GM12878 (cell line): ENCODE data around the gene MFAP4. TPM values are rescaled to one million over a fixed set of nuclear protein-coding genes. Genes with fewer than 3 reads are reported as not detected.

ENCODE experiments used
- ATAC-seq: fragments of 200-7000 bp; cut with Tn5 transposase; 3 replicates; pipeline ENCODE4 v1.9.1; 2020; ENCODE audit warnings: mild to moderate bottlenecking, moderate library complexity
- BruUV-seq: library from RNA; stranded (reverse); fragments of 400-500 nt; replicated peaks from 2 replicates; lab custom pipeline; 2021; lab: Mats Ljungman, UMichigan
- CTCF ChIA-PET: fragments of 300-600 bp; sonication (Branson Sonifier 250); formaldehyde crosslinking; extraction: SDS; loops from one replicate; lab custom pipeline; 2021; ENCODE audit warnings: inconsistent platforms; lab: Yijun Ruan, JAX
- POLR2A ChIA-PET: fragments of 350-600 bp; formaldehyde crosslinking; extraction: SDS; loops from one replicate; lab custom pipeline; 2021; ENCODE audit warnings: inconsistent platforms; lab: Charles Lee
- RAD21 ChIA-PET: fragments of 300-600 bp; sonication (Branson Sonifier 250); formaldehyde crosslinking; loops from one replicate; lab custom pipeline; 2023; ENCODE audit warnings: antibody characterized with exemption; ENCODE audit not compliant: unreplicated experiment; lab: Charles Lee
- SMC1A ChIA-PET: fragments of 300-600 bp; sonication (Branson Sonifier 250); formaldehyde crosslinking; loops from one replicate; lab custom pipeline; 2023; ENCODE audit not compliant: unreplicated experiment, uncharacterized antibody; lab: Charles Lee
- DNase-seq: peaks from one replicate; pipeline ENCODE4 v3.0.0-alpha.2; 2011; ENCODE audit warnings: low read depth, low spot score
- FAIRE-seq: peaks from 3 replicates; lab custom pipeline; 2011; peaks lifted over from hg19 to GRCh38; lab: Jason Lieb, UNC
- H2AFZ ChIP-seq: 2 replicates; pipeline ENCODE4 v1.6.0; 2011; ENCODE audit warnings: low read depth, low read length, control low read depth; ENCODE audit not compliant: control insufficient read depth
- H3K27ac ChIP-seq: 2 replicates; pipeline ENCODE4 v1.5.1; 2011; ENCODE audit warnings: control low read depth; ENCODE audit not compliant: control insufficient read depth, insufficient read depth
- H3K27me3 ChIP-seq, 2 experiments: replicated peaks in 1 of 2; 2 replicates each; pipeline versions ENCODE4 v1.6.0 to v1.6.1; 2011; ENCODE audit warnings: low read length in 1 of 2; ENCODE audit not compliant: control insufficient read depth in 2 of 2, insufficient read depth in 2 of 2
- H3K36me3 ChIP-seq, 2 experiments: 2 replicates each; pipeline ENCODE4 v1.5.1; 2011; ENCODE audit warnings: low read length in 1 of 2; ENCODE audit not compliant: control insufficient read depth in 2 of 2, insufficient read depth in 2 of 2
- H3K4me1 ChIP-seq: 2 replicates; pipeline ENCODE4 v1.6.1; 2011; ENCODE audit warnings: mild to moderate bottlenecking, low read length, moderate library complexity, mixed read lengths; ENCODE audit not compliant: control insufficient read depth, insufficient read depth
- H3K4me2 ChIP-seq: 2 replicates; pipeline ENCODE4 v1.6.0; 2011; ENCODE audit warnings: control low read depth; ENCODE audit not compliant: control insufficient read depth, insufficient read depth
- H3K4me3 ChIP-seq: fragments of 200-600 bp; sonication (generic); 2 replicates; pipeline ENCODE4 v1.5.1; 2016
- H3K79me2 ChIP-seq: 2 replicates; pipeline ENCODE4 v1.6.0; 2011; ENCODE audit warnings: low read length; ENCODE audit not compliant: control insufficient read depth, insufficient read depth
- H3K9ac ChIP-seq: 2 replicates; pipeline ENCODE4 v1.8.0; 2011; ENCODE audit warnings: low read length, control low read depth, mixed read lengths; ENCODE audit not compliant: control insufficient read depth, insufficient read depth
- H3K9me3 ChIP-seq: replicated peaks from 3 replicates; pipeline ENCODE4 v1.5.1; 2011; ENCODE audit warnings: mild to moderate bottlenecking, low read length; ENCODE audit not compliant: control insufficient read depth, insufficient read depth
- H4K20me1 ChIP-seq: 2 replicates; pipeline ENCODE4 v1.6.0; 2011; ENCODE audit not compliant: control insufficient read depth, insufficient read depth
- FOXM1 ChIP-seq: IDR thresholded peaks from 2 replicates; pipeline ENCODE4 v1.6.1; 2012; ENCODE audit warnings: low read depth, mild to moderate bottlenecking, inconsistent platforms, low read length, moderate library complexity
- IKZF2 ChIP-seq, 2 experiments: fragments of 450-650 bp; IDR thresholded peaks; 2 replicates each; pipeline ENCODE4 v1.6.1; 2017; ENCODE audit warnings: mild to moderate bottlenecking in 2 of 2, moderate library complexity in 2 of 2
- NR2C2 ChIP-seq: IDR thresholded peaks from 2 replicates; pipeline ENCODE4 v1.6.1; 2011; ENCODE audit warnings: borderline replicate concordance, low read depth; ENCODE audit not compliant: control insufficient read depth, insufficient read length
- POLR2AphosphoS2 ChIP-seq: IDR thresholded peaks from 2 replicates; pipeline ENCODE4 v1.6.1; 2011; ENCODE audit warnings: low read depth, mild to moderate bottlenecking, low read length, improper control_type of control experiment, moderate library complexity
- RB1 ChIP-seq: fragments of 450-650 bp; formaldehyde crosslinking; IDR thresholded peaks from 2 replicates; pipeline ENCODE4 v1.6.1; 2017; ENCODE audit warnings: mild to moderate bottlenecking, borderline replicate concordance
- TBL1XR1 ChIP-seq: IDR thresholded peaks from 2 replicates; pipeline ENCODE4 v1.6.1; 2012; ENCODE audit warnings: low read depth, low read length, improper control_type of control experiment
- ZZZ3 ChIP-seq: IDR thresholded peaks from 2 replicates; pipeline ENCODE4 v1.6.1; 2011; ENCODE audit warnings: low read depth; ENCODE audit not compliant: control insufficient read depth, insufficient read length
- WGBS: methylation state at CpG from one replicate; pipeline ENCODE4 v1.1.6; 2016; ENCODE audit warnings: low lambda C conversion rate; ENCODE audit not compliant: insufficient replicate concordance, insufficient coverage; ENCODE audit errors: missing lambda C conversion rate; 5-methylcytosine and 5-hydroxymethylcytosine counted together
- in situ Hi-C: fragments of 300-500 bp; cut with MboI; formaldehyde crosslinking; loops from 9 replicates; pipeline ENCODE4 v1.14.3; 2018; ENCODE audit warnings: mixed read lengths
- intact Hi-C: fragments of 100-400 bp; cut with micrococcal nuclease; formaldehyde crosslinking; loops from one replicate; pipeline ENCODE4 v1.14.2; 2022; ENCODE audit not compliant: unreplicated experiment
- polyA plus RNA-seq, 11 experiments: library from polyadenylated mRNA; depleted of rRNA in 4 of 11; unstranded in 6 of 11; stranded (reverse) in 5 of 11; fragments of >200 nt; fragmentation: Nextera tagmentation in 4 of 11; fragmentation: Illumina TruSeq in 1 of 11; extraction: Ambion mirVana in 4 of 11; extraction: Trizol in 1 of 11; gene quantifications; 1 replicate in 1 of 11; 2 replicates in 10 of 11; pipeline versions ENCODE4 v1.2.1 to v1.2.3, GENCODE V29; 2011 to 2016; ENCODE audit warnings: inconsistent platforms in 2 of 11, missing spikeins in 2 of 11, low read depth in 1 of 11
- total RNA-seq, 4 experiments: library from RNA; depleted of rRNA in 3 of 4; stranded (reverse); fragments of >200 nt in 3 of 4; fragmentation: Illumina TruSeq in 1 of 4; extraction: Trizol in 1 of 4; gene quantifications; 2 replicates each; pipeline versions ENCODE4 v1.2.1 to v1.2.3, GENCODE V29; 2013 to 2021
- TF ChIP-seq, protein P1 (sequence below): fragments of 450-650 bp; IDR thresholded peaks from 2 replicates; pipeline ENCODE4 v1.6.1; 2018; ENCODE audit warnings: mild to moderate bottlenecking, low read depth, moderate library complexity; ENCODE audit not compliant: partially characterized antibody
- TF ChIP-seq, protein P2 (sequence below): fragments of 450-650 bp; IDR thresholded peaks from 2 replicates; pipeline ENCODE4 v1.6.1; 2017; ENCODE audit warnings: mild to moderate bottlenecking
- TF ChIP-seq, protein P3 (sequence below): fragments of 450-650 bp; IDR thresholded peaks from 2 replicates; pipeline ENCODE4 v1.6.1; 2014; ENCODE audit warnings: mild to moderate bottlenecking
- TF ChIP-seq, protein P4 (sequence below): fragments of 450-650 bp; IDR thresholded peaks from 2 replicates; pipeline ENCODE4 v1.6.1; 2017; ENCODE audit warnings: mild to moderate bottlenecking, moderate library complexity
- TF ChIP-seq, protein P5 (sequence below), 3 experiments: IDR thresholded peaks in 2 of 3; conservative IDR thresholded peaks in 1 of 3; 2 replicates each; pipeline ENCODE4 v1.5.1; 2011; ENCODE audit warnings: low read depth in 3 of 3, low read length in 3 of 3, mild to moderate bottlenecking in 3 of 3, control low read depth in 2 of 3, moderate library complexity in 2 of 3, inconsistent platforms in 1 of 3, mixed read lengths in 1 of 3; ENCODE audit not compliant: control insufficient read depth in 2 of 3, insufficient read depth in 1 of 3; ENCODE audit errors: extremely low read depth in 1 of 3

The MFAP4 gene
- total and polyA plus RNA-seq, 10 of the 15 experiments (the other 5 are each of a cell fraction or from before 2014, with no cell fraction given) = 0.08 to 0.28 (median 0.09) TPM; not detected in 7

DNA sequence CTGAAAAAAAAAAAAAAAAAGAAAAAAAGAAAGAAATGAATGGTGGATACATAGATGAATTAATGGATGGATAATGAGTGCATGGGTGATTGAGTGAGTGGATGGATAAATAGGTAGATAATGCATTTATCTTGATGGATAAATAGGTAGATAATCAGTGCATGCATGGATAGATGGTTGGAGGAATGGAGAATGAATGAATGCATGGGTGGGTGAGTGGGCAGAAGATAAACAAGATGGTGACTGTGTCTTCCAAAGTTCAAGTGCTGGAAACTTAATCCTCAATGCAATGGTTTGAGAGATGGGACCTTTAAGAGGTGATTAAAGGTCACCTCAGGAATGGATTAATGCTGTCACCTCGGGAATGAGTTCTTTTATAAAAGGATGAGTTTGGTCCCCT, 17.3 kb upstream of the MFAP4 start:
- WGBS = 0% methylated on average over 1 of the region's 1 CpG
- Histone ChIP-seq H3K9ac (no peak overlapping the region), H3K9me3 (no peaks in the 10 kb centered on the region), H3K27ac (no peak overlapping the region), H3K79me2 (no peaks in the 10 kb centered on the region), H3K4me3 (no peak overlapping the region), H3K4me1 (no peaks in the 10 kb centered on the region), H3K4me2 (no peak overlapping the region), H4K20me1 (no peaks in the 10 kb centered on the region), H3K27me3 (no peaks in the 10 kb centered on the region; a peak in 1 of 4 replicates), H3K36me3 (no peaks in the 10 kb centered on the region), H2AFZ (no peak overlapping the region)
- in situ Hi-C loops (no loop called here), intact Hi-C loops (no loop called here)
- ChIA-PET SMC1A (no interaction called here), RAD21 (no interaction called here), POLR2A (no interaction called here), CTCF (no interaction called here)
- no TSS peak for BruUV-seq
- no peak for FAIRE-seq
- DNase-seq = no peak
- ATAC-seq = no peak
- TF ChIP-seq POLR2AphosphoS2 (no peak), TBL1XR1 (no peak), NR2C2 (no peak), FOXM1 (no peak), ZZZ3 (no peak), IKZF2 (IDR thresholded peaks at IDR 0.05) (no peak), RB1 (no peak)
- TF ChIP-seq, protein P1, sequence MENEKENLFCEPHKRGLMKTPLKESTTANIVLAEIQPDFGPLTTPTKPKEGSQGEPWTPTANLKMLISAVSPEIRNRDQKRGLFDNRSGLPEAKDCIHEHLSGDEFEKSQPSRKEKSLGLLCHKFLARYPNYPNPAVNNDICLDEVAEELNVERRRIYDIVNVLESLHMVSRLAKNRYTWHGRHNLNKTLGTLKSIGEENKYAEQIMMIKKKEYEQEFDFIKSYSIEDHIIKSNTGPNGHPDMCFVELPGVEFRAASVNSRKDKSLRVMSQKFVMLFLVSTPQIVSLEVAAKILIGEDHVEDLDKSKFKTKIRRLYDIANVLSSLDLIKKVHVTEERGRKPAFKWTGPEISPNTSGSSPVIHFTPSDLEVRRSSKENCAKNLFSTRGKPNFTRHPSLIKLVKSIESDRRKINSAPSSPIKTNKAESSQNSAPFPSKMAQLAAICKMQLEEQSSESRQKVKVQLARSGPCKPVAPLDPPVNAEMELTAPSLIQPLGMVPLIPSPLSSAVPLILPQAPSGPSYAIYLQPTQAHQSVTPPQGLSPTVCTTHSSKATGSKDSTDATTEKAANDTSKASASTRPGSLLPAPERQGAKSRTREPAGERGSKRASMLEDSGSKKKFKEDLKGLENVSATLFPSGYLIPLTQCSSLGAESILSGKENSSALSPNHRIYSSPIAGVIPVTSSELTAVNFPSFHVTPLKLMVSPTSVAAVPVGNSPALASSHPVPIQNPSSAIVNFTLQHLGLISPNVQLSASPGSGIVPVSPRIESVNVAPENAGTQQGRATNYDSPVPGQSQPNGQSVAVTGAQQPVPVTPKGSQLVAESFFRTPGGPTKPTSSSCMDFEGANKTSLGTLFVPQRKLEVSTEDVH = no peak
- TF ChIP-seq, protein P2, sequence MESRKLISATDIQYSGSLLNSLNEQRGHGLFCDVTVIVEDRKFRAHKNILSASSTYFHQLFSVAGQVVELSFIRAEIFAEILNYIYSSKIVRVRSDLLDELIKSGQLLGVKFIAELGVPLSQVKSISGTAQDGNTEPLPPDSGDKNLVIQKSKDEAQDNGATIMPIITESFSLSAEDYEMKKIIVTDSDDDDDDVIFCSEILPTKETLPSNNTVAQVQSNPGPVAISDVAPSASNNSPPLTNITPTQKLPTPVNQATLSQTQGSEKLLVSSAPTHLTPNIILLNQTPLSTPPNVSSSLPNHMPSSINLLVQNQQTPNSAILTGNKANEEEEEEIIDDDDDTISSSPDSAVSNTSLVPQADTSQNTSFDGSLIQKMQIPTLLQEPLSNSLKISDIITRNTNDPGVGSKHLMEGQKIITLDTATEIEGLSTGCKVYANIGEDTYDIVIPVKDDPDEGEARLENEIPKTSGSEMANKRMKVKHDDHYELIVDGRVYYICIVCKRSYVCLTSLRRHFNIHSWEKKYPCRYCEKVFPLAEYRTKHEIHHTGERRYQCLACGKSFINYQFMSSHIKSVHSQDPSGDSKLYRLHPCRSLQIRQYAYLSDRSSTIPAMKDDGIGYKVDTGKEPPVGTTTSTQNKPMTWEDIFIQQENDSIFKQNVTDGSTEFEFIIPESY = no peak
- TF ChIP-seq, protein P3, sequence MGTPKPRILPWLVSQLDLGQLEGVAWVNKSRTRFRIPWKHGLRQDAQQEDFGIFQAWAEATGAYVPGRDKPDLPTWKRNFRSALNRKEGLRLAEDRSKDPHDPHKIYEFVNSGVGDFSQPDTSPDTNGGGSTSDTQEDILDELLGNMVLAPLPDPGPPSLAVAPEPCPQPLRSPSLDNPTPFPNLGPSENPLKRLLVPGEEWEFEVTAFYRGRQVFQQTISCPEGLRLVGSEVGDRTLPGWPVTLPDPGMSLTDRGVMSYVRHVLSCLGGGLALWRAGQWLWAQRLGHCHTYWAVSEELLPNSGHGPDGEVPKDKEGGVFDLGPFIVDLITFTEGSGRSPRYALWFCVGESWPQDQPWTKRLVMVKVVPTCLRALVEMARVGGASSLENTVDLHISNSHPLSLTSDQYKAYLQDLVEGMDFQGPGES = no peak
- TF ChIP-seq, protein P4, sequence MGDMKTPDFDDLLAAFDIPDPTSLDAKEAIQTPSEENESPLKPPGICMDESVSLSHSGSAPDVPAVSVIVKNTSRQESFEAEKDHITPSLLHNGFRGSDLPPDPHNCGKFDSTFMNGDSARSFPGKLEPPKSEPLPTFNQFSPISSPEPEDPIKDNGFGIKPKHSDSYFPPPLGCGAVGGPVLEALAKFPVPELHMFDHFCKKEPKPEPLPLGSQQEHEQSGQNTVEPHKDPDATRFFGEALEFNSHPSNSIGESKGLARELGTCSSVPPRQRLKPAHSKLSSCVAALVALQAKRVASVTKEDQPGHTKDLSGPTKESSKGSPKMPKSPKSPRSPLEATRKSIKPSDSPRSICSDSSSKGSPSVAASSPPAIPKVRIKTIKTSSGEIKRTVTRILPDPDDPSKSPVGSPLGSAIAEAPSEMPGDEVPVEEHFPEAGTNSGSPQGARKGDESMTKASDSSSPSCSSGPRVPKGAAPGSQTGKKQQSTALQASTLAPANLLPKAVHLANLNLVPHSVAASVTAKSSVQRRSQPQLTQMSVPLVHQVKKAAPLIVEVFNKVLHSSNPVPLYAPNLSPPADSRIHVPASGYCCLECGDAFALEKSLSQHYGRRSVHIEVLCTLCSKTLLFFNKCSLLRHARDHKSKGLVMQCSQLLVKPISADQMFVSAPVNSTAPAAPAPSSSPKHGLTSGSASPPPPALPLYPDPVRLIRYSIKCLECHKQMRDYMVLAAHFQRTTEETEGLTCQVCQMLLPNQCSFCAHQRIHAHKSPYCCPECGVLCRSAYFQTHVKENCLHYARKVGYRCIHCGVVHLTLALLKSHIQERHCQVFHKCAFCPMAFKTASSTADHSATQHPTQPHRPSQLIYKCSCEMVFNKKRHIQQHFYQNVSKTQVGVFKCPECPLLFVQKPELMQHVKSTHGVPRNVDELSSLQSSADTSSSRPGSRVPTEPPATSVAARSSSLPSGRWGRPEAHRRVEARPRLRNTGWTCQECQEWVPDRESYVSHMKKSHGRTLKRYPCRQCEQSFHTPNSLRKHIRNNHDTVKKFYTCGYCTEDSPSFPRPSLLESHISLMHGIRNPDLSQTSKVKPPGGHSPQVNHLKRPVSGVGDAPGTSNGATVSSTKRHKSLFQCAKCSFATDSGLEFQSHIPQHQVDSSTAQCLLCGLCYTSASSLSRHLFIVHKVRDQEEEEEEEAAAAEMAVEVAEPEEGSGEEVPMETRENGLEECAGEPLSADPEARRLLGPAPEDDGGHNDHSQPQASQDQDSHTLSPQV = no peak
- TF ChIP-seq, protein P5, sequence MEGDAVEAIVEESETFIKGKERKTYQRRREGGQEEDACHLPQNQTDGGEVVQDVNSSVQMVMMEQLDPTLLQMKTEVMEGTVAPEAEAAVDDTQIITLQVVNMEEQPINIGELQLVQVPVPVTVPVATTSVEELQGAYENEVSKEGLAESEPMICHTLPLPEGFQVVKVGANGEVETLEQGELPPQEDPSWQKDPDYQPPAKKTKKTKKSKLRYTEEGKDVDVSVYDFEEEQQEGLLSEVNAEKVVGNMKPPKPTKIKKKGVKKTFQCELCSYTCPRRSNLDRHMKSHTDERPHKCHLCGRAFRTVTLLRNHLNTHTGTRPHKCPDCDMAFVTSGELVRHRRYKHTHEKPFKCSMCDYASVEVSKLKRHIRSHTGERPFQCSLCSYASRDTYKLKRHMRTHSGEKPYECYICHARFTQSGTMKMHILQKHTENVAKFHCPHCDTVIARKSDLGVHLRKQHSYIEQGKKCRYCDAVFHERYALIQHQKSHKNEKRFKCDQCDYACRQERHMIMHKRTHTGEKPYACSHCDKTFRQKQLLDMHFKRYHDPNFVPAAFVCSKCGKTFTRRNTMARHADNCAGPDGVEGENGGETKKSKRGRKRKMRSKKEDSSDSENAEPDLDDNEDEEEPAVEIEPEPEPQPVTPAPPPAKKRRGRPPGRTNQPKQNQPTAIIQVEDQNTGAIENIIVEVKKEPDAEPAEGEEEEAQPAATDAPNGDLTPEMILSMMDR (IDR thresholded peaks at IDR 0.05 in 2 of 3, conservative IDR thresholded peaks at IDR 0.05 in 1 of 3; ENCODE audit: control insufficient read depth in 2 of 3, extremely low read depth in 1 of 3, insufficient read depth in 1 of 3, low read depth in 3 of 3, low read length in 3 of 3) = no peak
